Adrenal gland (tissue), 5 donors: ENCODE measurements around the gene TENM4.

Source experiments
- POLR2A ChIP-seq, 2 donors: fragments of 450-650 bp; IDR thresholded peaks; one replicate each; pipeline ENCODE4 v1.6.1; 2017; ENCODE audit warnings: antibody characterized with exemption in 2 of 2, mild to moderate bottlenecking in 2 of 2, moderate library complexity in 1 of 2
- TF ChIP-seq, protein P1 (sequence below), 6 experiments: fragments of 450-650 bp in 4 of 6; fragments of 200-600 bp in 2 of 6; sonication (generic) in 1 of 6; IDR thresholded peaks; 1 replicate in 5 of 6; 2 replicates in 1 of 6; pipeline versions ENCODE4 v1.5.1 to v1.8.0; 2016 to 2021; ENCODE audit warnings: antibody characterized with exemption in 6 of 6, mild to moderate bottlenecking in 2 of 6, moderate library complexity in 1 of 6
- donor health status: DM: no; HTN: no; CAD: no.

DNA sequence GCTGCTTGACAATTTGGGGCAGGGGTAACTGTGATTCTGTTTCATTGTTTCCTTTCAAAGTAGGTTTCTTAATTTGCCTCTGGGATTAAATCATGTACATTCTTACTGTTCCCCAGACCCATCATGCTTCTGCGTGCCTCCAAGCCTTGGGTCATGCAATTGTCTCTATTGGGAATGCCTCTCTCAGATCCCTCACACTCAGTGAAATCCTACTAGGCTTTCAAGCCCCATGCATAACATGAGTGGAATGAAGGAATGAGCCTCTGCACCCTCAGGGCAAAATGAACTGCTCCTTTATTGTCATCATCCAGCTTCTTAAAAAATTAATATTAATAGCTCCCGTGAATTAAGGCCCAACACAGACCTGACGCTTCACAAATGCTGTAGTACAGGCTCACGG, 381.7 kb downstream of the TENM4 start:
- TF ChIP-seq, protein P1, sequence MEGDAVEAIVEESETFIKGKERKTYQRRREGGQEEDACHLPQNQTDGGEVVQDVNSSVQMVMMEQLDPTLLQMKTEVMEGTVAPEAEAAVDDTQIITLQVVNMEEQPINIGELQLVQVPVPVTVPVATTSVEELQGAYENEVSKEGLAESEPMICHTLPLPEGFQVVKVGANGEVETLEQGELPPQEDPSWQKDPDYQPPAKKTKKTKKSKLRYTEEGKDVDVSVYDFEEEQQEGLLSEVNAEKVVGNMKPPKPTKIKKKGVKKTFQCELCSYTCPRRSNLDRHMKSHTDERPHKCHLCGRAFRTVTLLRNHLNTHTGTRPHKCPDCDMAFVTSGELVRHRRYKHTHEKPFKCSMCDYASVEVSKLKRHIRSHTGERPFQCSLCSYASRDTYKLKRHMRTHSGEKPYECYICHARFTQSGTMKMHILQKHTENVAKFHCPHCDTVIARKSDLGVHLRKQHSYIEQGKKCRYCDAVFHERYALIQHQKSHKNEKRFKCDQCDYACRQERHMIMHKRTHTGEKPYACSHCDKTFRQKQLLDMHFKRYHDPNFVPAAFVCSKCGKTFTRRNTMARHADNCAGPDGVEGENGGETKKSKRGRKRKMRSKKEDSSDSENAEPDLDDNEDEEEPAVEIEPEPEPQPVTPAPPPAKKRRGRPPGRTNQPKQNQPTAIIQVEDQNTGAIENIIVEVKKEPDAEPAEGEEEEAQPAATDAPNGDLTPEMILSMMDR (IDR thresholded peaks at IDR 0.05): no peak
- TF ChIP-seq POLR2A (IDR thresholded peaks at IDR 0.05): no peak
